Mucosa of rectum (tissue), 2 donors: Measurements from ENCODE around the gene CD81.
A peak's percentile ranks its signal among the peaks of the same experiment; 100 is the strongest.
"Not testable (repeated sequence)": the region's sequence is repeated elsewhere in the genome, so short reads cannot be mapped to it uniquely, and the experiment has no call there.

Experiments used
- H3K27ac ChIP-seq, 2 donors: one replicate each; pipeline ENCODE4 v1.7.0; 2013; ENCODE audit warnings: inconsistent platforms in 2 of 2, low read depth in 2 of 2, low read length in 2 of 2
- H3K27me3 ChIP-seq, 2 donors: one replicate each; pipeline ENCODE4 v1.7.0; 2013; ENCODE audit warnings: low read length in 2 of 2; ENCODE audit not compliant: control insufficient read depth in 2 of 2, insufficient read depth in 2 of 2
- H3K36me3 ChIP-seq, 2 donors: one replicate each; pipeline ENCODE4 v1.7.0; 2013; ENCODE audit warnings: low read length in 2 of 2; ENCODE audit not compliant: control insufficient read depth in 2 of 2, insufficient read depth in 2 of 2
- H3K4me1 ChIP-seq, 2 donors: one replicate each; pipeline ENCODE4 v1.7.0; 2013; ENCODE audit warnings: low read length in 2 of 2, mild to moderate bottlenecking in 1 of 2; ENCODE audit not compliant: control insufficient read depth in 2 of 2, insufficient read depth in 2 of 2
- H3K4me3 ChIP-seq, 2 donors: one replicate each; pipeline ENCODE4 v1.7.0; 2013; ENCODE audit warnings: low read length in 2 of 2
- H3K9ac ChIP-seq, 2 donors: one replicate each; pipeline ENCODE4 v1.7.0; 2013; ENCODE audit warnings: low read length in 2 of 2, low read depth in 1 of 2, mild to moderate bottlenecking in 1 of 2
- H3K9me3 ChIP-seq, 2 donors: one replicate each; pipeline ENCODE4 v1.7.0; 2013; ENCODE audit warnings: low read length in 2 of 2; ENCODE audit not compliant: control insufficient read depth in 2 of 2
- donor health status: healthy.
- donor health status: Normal muscosa, but diverticular disease.

Gene CD81, protein sequence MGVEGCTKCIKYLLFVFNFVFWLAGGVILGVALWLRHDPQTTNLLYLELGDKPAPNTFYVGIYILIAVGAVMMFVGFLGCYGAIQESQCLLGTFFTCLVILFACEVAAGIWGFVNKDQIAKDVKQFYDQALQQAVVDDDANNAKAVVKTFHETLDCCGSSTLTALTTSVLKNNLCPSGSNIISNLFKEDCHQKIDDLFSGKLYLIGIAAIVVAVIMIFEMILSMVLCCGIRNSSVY

GRCh38 chr11:2376751-2377451 lies at the start of gene CD81:
Gene CD81, plus strand, starts transcription at chr11:2377310. Its CDS starts 240 bp downstream, at chr11:2377550.
- Histone ChIP-seq H3K36me3 (no peaks in the 10 kb centered on the region), H3K27me3 (no peaks in the 10 kb centered on the region), H3K9ac (peak within 1 kb of the TSS; percentile 81 to 86), H3K4me1 (peaks cover 35 to 46% of the 10 kb centered on the region in 2 donors), H3K27ac (peak within 1 kb of the TSS; percentile 84 to 91), H3K9me3 (no peaks in the 10 kb centered on the region), H3K4me3 (peak within 1 kb of the TSS; percentile 66 to 76)

DNA sequence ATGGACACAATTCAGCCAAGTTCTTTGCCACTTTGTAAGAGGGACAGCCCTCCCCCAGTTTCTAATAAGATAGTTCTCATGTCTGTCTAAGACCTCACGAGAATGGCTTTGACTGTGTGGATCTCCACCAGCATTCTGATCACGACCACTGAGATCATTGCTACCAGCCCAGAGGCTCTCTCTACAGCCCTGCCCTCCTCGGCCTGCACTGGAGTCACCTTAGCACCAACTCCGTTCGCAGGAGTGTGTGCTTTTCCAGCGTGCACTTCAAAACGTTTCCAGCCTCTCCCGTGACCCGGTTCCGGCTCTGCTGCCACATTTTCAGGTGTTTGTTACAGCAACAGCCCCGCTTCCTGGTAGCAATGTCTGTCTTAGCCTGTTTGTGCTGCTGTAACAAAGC lies 49.1 kb upstream of the CD81 start:
- Histone ChIP-seq H3K27me3 (no peaks in the 10 kb centered on the region), H3K4me1 (no peaks in the 10 kb centered on the region), H3K36me3 (no peaks in the 10 kb centered on the region), H3K9ac (no peak overlapping the region), H3K4me3 (no peak overlapping the region), H3K9me3 (peaks cover 0 to 6% of the 10 kb centered on the region in 2 donors), H3K27ac (no peak overlapping the region)

DNA sequence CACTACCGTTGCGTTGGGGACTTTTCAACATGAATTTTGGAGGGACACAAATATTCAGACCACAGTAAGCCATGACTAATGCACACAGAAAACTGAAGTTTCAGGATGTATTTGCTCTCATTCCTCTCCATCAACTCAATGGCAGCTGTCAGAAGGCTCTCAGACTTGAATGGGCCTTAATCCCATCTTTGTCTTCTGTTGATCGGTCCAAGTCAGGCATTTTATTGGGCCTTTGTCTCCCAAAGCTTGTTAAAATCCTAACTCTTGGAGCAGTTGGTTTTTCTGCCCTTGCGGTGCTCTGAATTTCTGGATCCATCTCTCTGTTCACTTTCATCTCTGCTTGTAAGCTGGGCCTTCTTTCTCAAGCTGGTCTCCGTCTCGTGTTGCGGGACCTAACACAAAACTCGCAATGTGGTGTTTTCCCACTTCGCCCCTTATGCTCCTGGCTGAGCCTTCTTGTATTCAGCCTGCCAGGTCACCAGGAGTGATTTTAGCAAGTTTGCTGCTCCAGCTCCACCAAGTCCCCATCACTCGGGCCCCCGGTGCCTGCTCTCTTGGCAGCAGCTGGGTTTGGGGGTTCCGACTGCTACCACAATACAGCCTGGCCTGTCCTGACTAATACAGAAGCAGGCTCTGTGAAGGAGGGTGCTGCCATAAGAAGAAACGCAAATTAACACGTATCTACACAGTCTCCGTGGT lies 48.3 kb upstream of the CD81 start:
- Histone ChIP-seq H3K27me3 (no peaks in the 10 kb centered on the region), H3K9me3 (peaks cover 0 to 6% of the 10 kb centered on the region in 2 donors), H3K4me1 (no peaks in the 10 kb centered on the region), H3K27ac (no peak overlapping the region), H3K9ac (no peak overlapping the region), H3K36me3 (no peaks in the 10 kb centered on the region), H3K4me3 (no peak overlapping the region)

DNA sequence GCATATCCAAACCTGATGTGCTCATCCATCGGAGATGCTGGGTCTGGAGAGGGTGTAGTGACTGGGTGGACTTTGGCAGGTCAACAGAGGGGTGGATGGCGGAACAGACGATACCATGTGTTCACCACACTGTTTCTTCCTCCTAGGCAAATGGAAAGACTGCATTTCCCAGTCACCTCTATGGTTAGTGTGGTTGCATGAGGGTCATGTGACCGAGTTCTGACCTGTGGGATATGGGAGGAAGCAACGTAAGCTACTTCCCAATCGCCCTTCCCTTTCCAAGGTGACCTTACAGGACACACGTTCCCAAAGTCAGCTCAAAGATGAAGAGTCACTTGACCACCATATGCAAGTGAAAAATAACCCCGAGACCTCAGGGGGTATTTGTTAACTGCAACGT lies 47.6 kb upstream of the CD81 start:
- no peak overlapping the region for H3K9ac ChIP-seq
- no peak overlapping the region for H3K27ac ChIP-seq
- no peaks in the 10 kb centered on the region for H3K36me3 ChIP-seq
- peaks cover 0 to 6% of the 10 kb centered on the region in 2 donors for H3K9me3 ChIP-seq
- no peaks in the 10 kb centered on the region for H3K27me3 ChIP-seq
- H3K4me3 ChIP-seq, result no peak overlapping the region
- no peaks in the 10 kb centered on the region for H3K4me1 ChIP-seq

- Histone ChIP-seq H3K36me3 (no peaks in the 10 kb centered on the region), H3K27me3 (no peaks in the 10 kb centered on the region), H3K4me1 (no peaks in the 10 kb centered on the region), H3K9me3 (peaks cover 0 to 6% of the 10 kb centered on the region in 2 donors), H3K4me3 (no peak overlapping the region), H3K9ac (no peak overlapping the region), H3K27ac (no peak overlapping the region)
Observed at GRCh38 chr11:2330696-2331095, 46.4 kb upstream of the CD81 start.

DNA sequence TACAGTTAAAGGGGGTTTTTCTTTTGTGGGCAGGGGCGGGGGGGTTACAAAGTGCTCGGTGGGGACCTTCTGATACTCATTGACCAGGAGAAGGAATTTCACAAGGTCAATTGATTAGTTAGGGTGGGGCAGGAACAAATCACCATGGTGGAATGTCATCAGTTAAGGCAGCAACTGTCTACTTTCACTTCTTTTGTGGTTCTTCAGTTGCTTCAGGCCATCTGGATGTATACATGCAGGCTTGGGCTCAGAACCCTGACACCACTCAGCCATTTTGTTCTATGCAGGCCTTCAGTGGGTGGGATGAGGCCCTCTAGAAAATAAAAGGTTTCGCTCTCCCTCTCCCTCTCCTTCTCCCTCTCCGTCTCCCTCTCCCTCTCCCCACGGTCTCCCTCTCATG lies 45.7 kb upstream of the CD81 start:
- peaks cover 0 to 6% of the 10 kb centered on the region in 2 donors for H3K9me3 ChIP-seq
- no peak overlapping the region for H3K4me3 ChIP-seq
- H3K9ac ChIP-seq, result no peak overlapping the region
- no peaks in the 10 kb centered on the region for H3K27me3 ChIP-seq
- no peaks in the 10 kb centered on the region for H3K36me3 ChIP-seq
- H3K27ac ChIP-seq, result no peak overlapping the region
- H3K4me1 ChIP-seq, result no peaks in the 10 kb centered on the region

- not testable (repeated sequence) for H3K9me3 ChIP-seq, H3K4me1 ChIP-seq, H3K4me3 ChIP-seq, H3K27me3 ChIP-seq, H3K9ac ChIP-seq, H3K27ac ChIP-seq, H3K36me3 ChIP-seq
Observed at GRCh38 chr11:2332569-2332968, 44.5 kb upstream of the CD81 start.

DNA sequence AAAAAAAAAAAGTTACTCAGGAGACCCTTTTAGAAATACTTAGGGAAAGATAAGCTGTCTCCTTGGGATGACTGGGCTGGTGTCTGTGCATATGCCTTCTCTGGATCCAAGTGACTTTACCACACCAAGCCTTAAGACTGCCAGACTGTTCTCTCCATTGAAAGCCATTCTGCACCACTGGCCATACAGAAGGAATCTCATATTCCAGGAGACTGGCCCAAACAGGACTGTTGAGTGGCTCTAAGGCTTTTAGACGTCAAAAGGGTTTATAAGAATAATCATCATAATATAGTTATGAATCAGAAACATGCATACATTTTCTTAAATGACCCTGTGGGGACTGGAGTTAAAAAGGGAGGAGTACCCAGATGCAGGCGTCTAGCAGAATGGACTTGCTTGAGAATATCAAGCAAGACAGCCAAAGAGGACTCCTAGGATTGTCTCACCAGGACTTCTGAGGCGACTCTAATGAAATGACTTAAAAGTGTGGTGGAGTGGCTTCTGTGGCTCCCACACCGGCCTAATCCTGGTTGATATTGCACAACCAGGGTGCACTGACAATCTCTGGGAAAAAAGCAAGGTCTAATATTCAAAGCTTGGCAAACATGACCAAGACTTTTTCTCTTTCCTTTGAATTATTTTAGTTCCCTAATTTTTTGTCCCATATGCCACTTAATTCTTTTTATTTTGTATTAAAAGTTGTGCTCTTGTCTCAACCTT lies 43.5 kb upstream of the CD81 start:
- H3K4me1 ChIP-seq, H3K9ac ChIP-seq, H3K9me3 ChIP-seq, H3K27me3 ChIP-seq, H3K4me3 ChIP-seq, H3K36me3 ChIP-seq, H3K27ac ChIP-seq: not testable (repeated sequence)

- not testable (repeated sequence) for H3K27me3 ChIP-seq, H3K9me3 ChIP-seq, H3K36me3 ChIP-seq, H3K4me1 ChIP-seq, H3K27ac ChIP-seq, H3K9ac ChIP-seq, H3K4me3 ChIP-seq
Observed at GRCh38 chr11:2335286-2335685, 41.8 kb upstream of the CD81 start.

DNA sequence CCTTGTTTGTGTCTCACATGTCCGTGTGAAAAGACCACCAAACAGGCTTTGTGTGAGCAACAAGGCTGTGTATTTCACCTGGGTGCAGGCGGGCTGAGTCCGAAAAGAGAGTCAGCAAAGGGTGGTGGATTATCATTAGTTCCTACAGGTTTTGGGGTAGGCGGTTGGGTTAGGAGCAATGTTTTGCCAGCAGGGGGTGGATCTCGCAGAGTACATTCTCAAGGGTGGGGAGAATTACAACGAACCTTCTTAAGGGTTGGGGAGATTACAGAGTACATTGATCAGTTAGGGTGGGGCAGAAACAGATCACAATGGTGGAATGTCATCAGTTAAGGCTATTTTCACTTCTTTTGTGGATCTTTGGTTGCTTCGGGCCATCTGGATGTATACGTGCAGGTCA lies 38.4 kb upstream of the CD81 start:
- H3K9me3 ChIP-seq, H3K27ac ChIP-seq, H3K9ac ChIP-seq, H3K4me1 ChIP-seq, H3K36me3 ChIP-seq, H3K4me3 ChIP-seq, H3K27me3 ChIP-seq: not testable (repeated sequence)
